Spleen (tissue), 7 donors: Measurements from ENCODE around the gene ARID3A.

Experiments
- CTCF ChIP-seq, 11 experiments: fragments of 200-600 bp in 7 of 11; fragments of 450-650 bp in 4 of 11; sonication (generic) in 4 of 11; IDR thresholded peaks in 8 of 11; conservative IDR thresholded peaks in 3 of 11; 1 replicate in 7 of 11; 2 replicates in 4 of 11; pipeline versions ENCODE4 v1.4.0 to v1.8.0; 2016 to 2021; ENCODE audit warnings: antibody characterized with exemption in 11 of 11, inconsistent platforms in 4 of 11, mild to moderate bottlenecking in 1 of 11
- POLR2AphosphoS5 ChIP-seq, 3 donors: sonication (generic); formaldehyde crosslinking; IDR thresholded peaks; one replicate each; pipeline ENCODE4 v1.5.1; 2017; ENCODE audit warnings: antibody characterized with exemption in 3 of 3
- donor health status: DM: no; HTN: no; CAD: no; lungs with moderate emphysema.
- donor health status: DM: no; HTN: no; CAD: no.
- donor health status: DM: no; HTN: no; CAD: no.

GRCh38 chr19:896434-896833 lies 29.4 kb upstream of the ARID3A start:
- TF ChIP-seq POLR2AphosphoS5 (IDR thresholded peaks at IDR 0.05) (peak in 1 of 3 donors; percentile 47), CTCF (IDR thresholded peaks at IDR 0.05 in 8 of 11, conservative IDR thresholded peaks at IDR 0.05 in 3 of 11) (no peak)
